Epithelial cell of alveolus of lung (primary cell): ENCODE data around the gene MYBPHL. TPM values are rescaled to one million over a fixed set of nuclear protein-coding genes. Genes with fewer than 3 reads are reported as not detected.

Experiments used
- total RNA-seq: library from RNA; depleted of rRNA; stranded (reverse); fragments of >200 nt; gene quantifications from 2 replicates; pipeline ENCODE4 v1.2.1, GENCODE V29; 2015

The MYBPHL gene
- total RNA-seq: not detected in 2 replicates

GRCh38 chr1:109306832-109307273, at the start of gene MYBPHL:
Gene MYBPHL, minus strand, starts transcription at chr1:109307011. Its CDS starts 20 bp downstream, at chr1:109306991.

GRCh38 chr1:109282952-109283747, 23.7 kb downstream of the MYBPHL start, which contains the start of gene PSRC1:
Gene PSRC1, minus strand, starts transcription at chr1:109283145.

GRCh38 chr1:109248797-109249629, 57.8 kb downstream of the MYBPHL start, which contains the start of gene CELSR2:
Gene CELSR2, plus strand, starts transcription at chr1:109249539. Its CDS starts 541 bp downstream, at chr1:109250080.

Other genes with a start within 250 kb of the MYBPHL start
- gene TAF13, start 231.0 kb downstream of the MYBPHL start, total RNA-seq: 37.8 and 39.0 TPM in 2 replicates
- 21.1 and 25.4 TPM in 2 replicates for gene TMEM167B, start 216.2 kb downstream of the MYBPHL start, total RNA-seq
- 0.13 and 0.48 TPM in 2 replicates for gene ELAPOR1, start 192.9 kb downstream of the MYBPHL start, total RNA-seq
- gene SARS1, start 93.1 kb downstream of the MYBPHL start, total RNA-seq: 183 and 298 TPM in 2 replicates
- 1.8 and 7.7 TPM in 2 replicates for gene CELSR2, start 57.5 kb downstream of the MYBPHL start, total RNA-seq
- 16.8 and 31.3 TPM in 2 replicates for gene PSRC1, start 23.9 kb downstream of the MYBPHL start, total RNA-seq
- 8.9 and 10.2 TPM in 2 replicates for gene SORT1, start 90.9 kb upstream of the MYBPHL start, total RNA-seq
- gene PSMA5, start 119.4 kb upstream of the MYBPHL start, total RNA-seq: 22.8 and 71.2 TPM in 2 replicates
- gene SYPL2, start 159.5 kb upstream of the MYBPHL start, total RNA-seq: under 0.01 and 0.32 TPM in 2 replicates
- 4.7 and 6.5 TPM in 2 replicates for gene ATXN7L2, start 176.9 kb upstream of the MYBPHL start, total RNA-seq
- gene CYB561D1, start 187.1 kb upstream of the MYBPHL start, total RNA-seq: 3.5 and 5.1 TPM in 2 replicates
- gene AMIGO1, start 202.7 kb upstream of the MYBPHL start, total RNA-seq: 0.78 and 2.0 TPM in 2 replicates
- not detected in 2 replicates for gene GPR61, start 232.9 kb upstream of the MYBPHL start, total RNA-seq
- gene GNAI3, start 241.6 kb upstream of the MYBPHL start, total RNA-seq: 7.4 and 10.5 TPM in 2 replicates